Activated T-helper 17 cell treated with anti-CD3 and anti-CD28 coated beads, Interleukin-2, amount 50 U/mL, for 72 hours (primary cell): ENCODE data around the gene KIAA0930. TPM values are rescaled to one million over a fixed set of nuclear protein-coding genes. Genes with fewer than 3 reads are reported as not detected.
A peak's percentile ranks its signal among the peaks of the same experiment; 100 is the strongest.
"Not testable (repeated sequence)": the region's sequence is repeated elsewhere in the genome, so short reads cannot be mapped to it uniquely, and the experiment has no call there.

ENCODE experiments used
- ATAC-seq: fragments of 150-1000 bp; cut with Tn5 transposase; replicated peaks from 2 replicates; pipeline ENCODE4 v1.10.0; 2021; ENCODE audit warnings: mild to moderate bottlenecking, moderate library complexity
- H3K27ac Mint-ChIP-seq: one replicate; pipeline ENCODE4 v1.8.0; 2022; ENCODE audit warnings: mixed read lengths
- H3K27me3 Mint-ChIP-seq: one replicate; pipeline ENCODE4 v1.8.0; 2022; ENCODE audit warnings: mixed read lengths
- H3K36me3 Mint-ChIP-seq: one replicate; pipeline ENCODE4 v1.8.0; 2022; ENCODE audit warnings: low read depth, mild to moderate bottlenecking, mixed read lengths
- H3K4me1 Mint-ChIP-seq: one replicate; pipeline ENCODE4 v1.8.0; 2022; ENCODE audit warnings: mixed read lengths
- H3K4me3 Mint-ChIP-seq: one replicate; pipeline ENCODE4 v1.8.0; 2022; ENCODE audit warnings: mild to moderate bottlenecking, mixed read lengths
- H3K9me3 Mint-ChIP-seq: one replicate; pipeline ENCODE4 v1.8.0; 2022; ENCODE audit warnings: mixed read lengths
- total RNA-seq, 2 donors: library from RNA; stranded (reverse); gene quantifications; one replicate each; pipeline ENCODE4 v1.2.3, GENCODE V29; 2022

The KIAA0930 gene
- total RNA-seq, 2 donors from 2014 or later, result 8.7 to 24.1 TPM

- peaks cover 4% of the 10 kb centered on the region for H3K4me1 Mint-ChIP-seq
- no peaks in the 10 kb centered on the region for H3K36me3 Mint-ChIP-seq
- no peaks in the 10 kb centered on the region for H3K9me3 Mint-ChIP-seq
- H3K27me3 Mint-ChIP-seq, result peaks cover 8% of the 10 kb centered on the region
- peak overlapping the region; percentile 72 for H3K4me3 Mint-ChIP-seq
- no peak for ATAC-seq
- peak overlapping the region; percentile 86 for H3K27ac Mint-ChIP-seq
These were observed 29.7 kb upstream of the KIAA0930 start for GRCh38 chr22:45270095-45271020.

GRCh38 chr22:45268958-45269844, 28.5 kb upstream of the KIAA0930 start:
- no peaks in the 10 kb centered on the region for H3K36me3 Mint-ChIP-seq
- peak overlapping the region; percentile 72 for H3K4me3 Mint-ChIP-seq
- peak; percentile 94 for ATAC-seq
- peaks cover 8% of the 10 kb centered on the region for H3K27me3 Mint-ChIP-seq
- peaks cover 4% of the 10 kb centered on the region for H3K4me1 Mint-ChIP-seq
- peak overlapping the region; percentile 86 for H3K27ac Mint-ChIP-seq
- H3K9me3 Mint-ChIP-seq, result no peaks in the 10 kb centered on the region

- Mint-ChIP-seq H3K9me3 (no peaks in the 10 kb centered on the region), H3K4me1 (peaks cover 4% of the 10 kb centered on the region), H3K27ac (no peak overlapping the region), H3K27me3 (peaks cover 12% of the 10 kb centered on the region), H3K4me3 (peak overlapping the region; percentile 72), H3K36me3 (no peaks in the 10 kb centered on the region)
- peak; percentile 51 for ATAC-seq
These were observed 27.7 kb upstream of the KIAA0930 start for GRCh38 chr22:45268167-45268957.

GRCh38 chr22:45265535-45265934, 24.8 kb upstream of the KIAA0930 start:
- ATAC-seq, result no peak
- Mint-ChIP-seq H3K9me3 (no peaks in the 10 kb centered on the region), H3K4me3 (no peak overlapping the region), H3K4me1 (peaks cover 4% of the 10 kb centered on the region), H3K27me3 (peaks cover 15% of the 10 kb centered on the region), H3K36me3 (no peaks in the 10 kb centered on the region), H3K27ac (no peak overlapping the region)

- no peak for ATAC-seq
- no peaks in the 10 kb centered on the region for H3K4me1 Mint-ChIP-seq
- H3K4me3 Mint-ChIP-seq, result no peak overlapping the region
- no peaks in the 10 kb centered on the region for H3K36me3 Mint-ChIP-seq
- peaks cover 10% of the 10 kb centered on the region for H3K27me3 Mint-ChIP-seq
- H3K9me3 Mint-ChIP-seq, result no peaks in the 10 kb centered on the region
- H3K27ac Mint-ChIP-seq, result no peak overlapping the region
These were observed 23.0 kb upstream of the KIAA0930 start for GRCh38 chr22:45263463-45264269.

- Mint-ChIP-seq H3K9me3 (no peaks in the 10 kb centered on the region), H3K4me3 (no peak overlapping the region), H3K36me3 (no peaks in the 10 kb centered on the region), H3K27ac (no peak overlapping the region), H3K27me3 (peaks cover 10% of the 10 kb centered on the region), H3K4me1 (no peaks in the 10 kb centered on the region)
- ATAC-seq, result no peak
These were observed 22.3 kb upstream of the KIAA0930 start for GRCh38 chr22:45262931-45263462.

- peaks cover 10% of the 10 kb centered on the region for H3K27me3 Mint-ChIP-seq
- no peaks in the 10 kb centered on the region for H3K36me3 Mint-ChIP-seq
- H3K27ac Mint-ChIP-seq, result no peak overlapping the region
- H3K9me3 Mint-ChIP-seq, result no peaks in the 10 kb centered on the region
- H3K4me1 Mint-ChIP-seq, result no peaks in the 10 kb centered on the region
- ATAC-seq, result no peak
- no peak overlapping the region for H3K4me3 Mint-ChIP-seq
These were observed 21.7 kb upstream of the KIAA0930 start for GRCh38 chr22:45262195-45262930.

GRCh38 chr22:45261407-45262088, 20.9 kb upstream of the KIAA0930 start:
- no peaks in the 10 kb centered on the region for H3K9me3 Mint-ChIP-seq
- H3K4me3 Mint-ChIP-seq, result no peak overlapping the region
- H3K36me3 Mint-ChIP-seq, result no peaks in the 10 kb centered on the region
- no peak overlapping the region for H3K27ac Mint-ChIP-seq
- ATAC-seq, result no peak
- peaks cover 10% of the 10 kb centered on the region for H3K27me3 Mint-ChIP-seq
- no peaks in the 10 kb centered on the region for H3K4me1 Mint-ChIP-seq

- ATAC-seq, H3K9me3 Mint-ChIP-seq, H3K36me3 Mint-ChIP-seq, H3K4me3 Mint-ChIP-seq, H3K4me1 Mint-ChIP-seq, H3K27ac Mint-ChIP-seq: not testable (repeated sequence)
- peaks cover 10% of the 10 kb centered on the region for H3K27me3 Mint-ChIP-seq
These were observed 19.7 kb upstream of the KIAA0930 start for GRCh38 chr22:45260395-45260759.

GRCh38 chr22:45259754-45260394, 19.2 kb upstream of the KIAA0930 start:
- Mint-ChIP-seq H3K9me3 (no peaks in the 10 kb centered on the region), H3K4me1 (peaks cover 10% of the 10 kb centered on the region), H3K4me3 (no peak overlapping the region), H3K27ac (no peak overlapping the region), H3K27me3 (peaks cover 10% of the 10 kb centered on the region), H3K36me3 (no peaks in the 10 kb centered on the region)
- ATAC-seq, result no peak

- H3K4me1 Mint-ChIP-seq, result peaks cover 13% of the 10 kb centered on the region
- ATAC-seq, H3K9me3 Mint-ChIP-seq, H3K27ac Mint-ChIP-seq, H3K36me3 Mint-ChIP-seq, H3K27me3 Mint-ChIP-seq, H3K4me3 Mint-ChIP-seq: not testable (repeated sequence)
These were observed 17.2 kb upstream of the KIAA0930 start for GRCh38 chr22:45257941-45258340.

GRCh38 chr22:45254789-45255278, 14.1 kb upstream of the KIAA0930 start:
- Mint-ChIP-seq H3K4me3 (no peak overlapping the region), H3K27me3 (no peaks in the 10 kb centered on the region)
- ATAC-seq, result peak; percentile 99

More at GRCh38 chr22:45254789-45255278, 14.1 kb upstream of the KIAA0930 start:
- Mint-ChIP-seq H3K36me3 (no peaks in the 10 kb centered on the region), H3K27ac (peak overlapping the region; percentile 29), H3K4me1 (peaks cover 13% of the 10 kb centered on the region), H3K9me3 (no peaks in the 10 kb centered on the region)
